GM18861 (cell line): Measurements from ENCODE around the gene KREMEN1.

Source experiments
- ATAC-seq: cut with Tn5 transposase; IDR thresholded peaks from one replicate; pipeline ENCODE4 v1.9.1; 2021; ENCODE audit not compliant: unreplicated experiment

KREMEN1 gene

DNA sequence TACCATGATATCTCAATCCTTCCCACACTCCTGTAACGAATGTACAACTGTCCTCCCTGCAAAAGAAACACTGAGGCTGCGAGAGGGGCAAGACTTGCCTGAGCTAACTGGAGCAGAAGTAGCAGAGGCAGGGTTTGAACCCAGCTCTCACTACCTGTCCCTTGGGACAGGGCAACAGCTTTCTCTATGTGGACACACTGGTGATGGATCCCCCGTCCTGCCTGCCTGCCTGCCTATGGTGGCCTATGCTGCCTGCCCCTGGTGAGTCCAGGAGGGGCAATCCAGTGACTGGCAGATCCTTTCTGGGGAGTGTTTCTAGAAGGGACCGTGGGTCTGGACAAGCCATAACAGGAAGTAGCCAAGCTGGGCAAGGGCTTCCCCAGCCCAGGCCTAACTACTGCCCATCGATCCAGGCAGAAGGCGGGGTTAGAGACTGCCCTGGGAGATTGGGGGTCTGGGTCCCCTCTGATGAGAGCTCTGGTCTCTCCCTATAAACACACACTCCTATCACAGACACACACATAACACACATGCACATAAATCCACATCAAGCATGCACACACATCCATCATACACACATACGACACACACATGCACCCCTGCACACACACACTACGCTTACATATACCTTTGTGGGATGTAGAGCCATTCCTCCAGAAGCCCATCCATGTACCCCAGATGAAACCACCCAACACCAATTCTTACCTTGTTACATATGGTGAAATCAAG, 131.8 kb downstream of the KREMEN1 start:
- ATAC-seq, result no peak

DNA sequence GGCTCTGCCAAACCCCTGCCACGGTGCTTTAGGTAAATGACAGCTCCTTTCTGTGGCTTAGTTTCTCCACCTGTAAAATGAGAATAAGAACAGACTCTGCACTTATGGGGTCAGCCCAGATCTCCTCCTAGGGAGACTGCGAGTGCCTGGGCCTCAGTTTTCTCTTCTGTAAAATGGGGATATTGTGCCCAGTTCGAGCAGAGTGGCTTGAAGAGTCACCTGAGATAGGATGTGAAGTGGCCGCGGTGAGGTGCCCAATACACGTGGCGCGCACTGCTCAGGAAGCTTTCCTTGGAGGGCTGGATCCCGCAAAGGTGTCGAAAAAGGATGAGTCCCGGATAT, 132.4 kb downstream of the KREMEN1 start:
- ATAC-seq, result no peak

DNA sequence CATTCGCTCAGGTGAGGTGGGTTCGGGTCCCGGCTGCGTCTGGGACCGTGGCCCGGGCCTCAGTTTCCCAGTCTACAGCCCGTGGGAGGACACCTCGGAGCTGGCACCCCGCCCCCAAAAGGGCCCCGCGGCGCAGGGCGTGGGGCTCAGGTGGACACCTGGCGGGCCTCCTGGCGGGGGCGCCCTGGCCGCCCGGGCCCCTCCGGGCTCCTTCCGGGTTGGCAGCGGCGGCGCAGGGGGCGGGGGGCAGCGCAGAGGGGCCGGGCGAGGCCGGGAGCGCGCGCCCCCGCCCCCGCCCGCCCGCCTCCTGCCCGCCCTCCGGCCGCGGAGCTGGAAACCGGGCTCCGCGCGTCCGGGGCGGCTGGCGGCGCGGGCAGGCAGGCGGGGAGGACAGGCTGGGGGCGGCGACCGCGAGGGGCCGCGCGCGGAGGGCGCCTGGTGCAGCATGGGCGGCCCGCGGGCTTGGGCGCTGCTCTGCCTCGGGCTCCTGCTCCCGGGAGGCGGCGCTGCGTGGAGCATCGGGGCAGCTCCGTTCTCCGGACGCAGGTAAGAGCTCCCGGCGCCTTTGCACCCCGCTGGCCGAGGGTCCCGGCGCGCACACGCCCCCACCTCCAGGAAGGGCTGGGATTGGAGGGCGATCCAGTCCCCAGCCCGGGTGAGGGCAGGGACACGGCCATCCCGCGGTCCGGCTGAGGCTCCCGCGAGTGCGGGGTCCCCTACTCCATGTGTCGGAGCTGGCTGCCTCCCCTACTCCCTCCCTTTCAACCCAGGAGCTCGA, 132.9 kb downstream of the KREMEN1 start, which contains the start of gene EMID1:
TSS of gene EMID1 (plus strand) at position 303 of the 778 bp plus-strand sequence. CDS start at position 446, 143 bp downstream.
- no peak for ATAC-seq

DNA sequence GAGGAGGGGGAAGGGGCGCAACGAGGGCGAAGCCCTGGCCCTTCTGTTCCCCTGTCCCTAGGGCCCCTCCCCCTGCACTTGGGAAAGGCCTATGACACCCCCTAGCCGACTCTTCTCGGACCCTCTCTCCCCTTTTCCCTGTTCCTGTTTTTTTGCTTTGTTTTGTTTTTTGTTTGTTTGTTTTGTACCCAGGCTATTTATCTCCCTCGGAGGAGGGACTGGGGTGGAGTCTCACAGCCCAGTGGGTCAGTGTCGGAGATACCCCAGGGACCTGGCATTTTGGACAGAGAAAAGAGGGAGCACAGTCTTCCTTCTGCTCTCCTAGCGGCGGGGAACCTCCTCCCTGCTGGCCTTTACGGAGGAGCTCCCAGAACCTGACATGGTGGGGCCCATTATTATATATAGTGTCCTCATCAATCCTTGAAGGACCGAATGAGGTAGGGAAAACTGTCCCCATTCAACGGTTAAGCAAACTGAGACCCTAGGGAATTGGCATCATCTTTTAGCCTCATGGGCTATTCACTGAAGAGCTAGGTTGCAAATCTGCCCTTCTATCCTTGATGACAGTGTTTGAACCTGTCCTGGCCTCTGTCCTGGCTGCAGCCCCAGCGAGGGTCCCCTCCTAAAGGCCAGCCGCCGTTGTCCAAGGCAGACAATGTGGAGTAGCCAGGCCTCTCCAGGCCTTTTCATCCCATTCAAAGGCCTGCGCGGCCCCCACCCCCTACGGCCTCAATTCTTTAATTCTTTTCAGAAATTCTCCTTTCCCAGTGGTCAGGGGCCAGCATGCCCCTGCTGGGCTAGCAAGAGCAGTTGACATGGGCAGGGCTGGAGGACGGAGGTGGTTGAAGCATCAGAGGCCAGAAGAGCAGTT, 133.8 kb downstream of the KREMEN1 start:
- no peak for ATAC-seq

DNA sequence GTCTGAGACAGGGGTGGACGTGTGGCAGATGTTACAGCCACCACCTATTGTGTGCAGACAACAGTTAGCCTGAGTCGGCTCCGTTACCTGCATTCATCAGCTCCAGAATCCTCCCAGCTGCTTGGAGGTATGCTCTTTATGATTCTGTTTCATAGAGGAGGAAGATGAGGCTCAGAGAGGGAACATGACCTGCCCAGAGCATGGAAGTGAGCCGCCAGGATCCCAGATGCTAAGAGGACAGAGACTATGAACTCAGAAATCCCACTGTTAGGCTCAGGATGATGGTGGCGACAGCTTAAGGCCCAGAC, 134.4 kb downstream of the KREMEN1 start:
- no peak for ATAC-seq

DNA sequence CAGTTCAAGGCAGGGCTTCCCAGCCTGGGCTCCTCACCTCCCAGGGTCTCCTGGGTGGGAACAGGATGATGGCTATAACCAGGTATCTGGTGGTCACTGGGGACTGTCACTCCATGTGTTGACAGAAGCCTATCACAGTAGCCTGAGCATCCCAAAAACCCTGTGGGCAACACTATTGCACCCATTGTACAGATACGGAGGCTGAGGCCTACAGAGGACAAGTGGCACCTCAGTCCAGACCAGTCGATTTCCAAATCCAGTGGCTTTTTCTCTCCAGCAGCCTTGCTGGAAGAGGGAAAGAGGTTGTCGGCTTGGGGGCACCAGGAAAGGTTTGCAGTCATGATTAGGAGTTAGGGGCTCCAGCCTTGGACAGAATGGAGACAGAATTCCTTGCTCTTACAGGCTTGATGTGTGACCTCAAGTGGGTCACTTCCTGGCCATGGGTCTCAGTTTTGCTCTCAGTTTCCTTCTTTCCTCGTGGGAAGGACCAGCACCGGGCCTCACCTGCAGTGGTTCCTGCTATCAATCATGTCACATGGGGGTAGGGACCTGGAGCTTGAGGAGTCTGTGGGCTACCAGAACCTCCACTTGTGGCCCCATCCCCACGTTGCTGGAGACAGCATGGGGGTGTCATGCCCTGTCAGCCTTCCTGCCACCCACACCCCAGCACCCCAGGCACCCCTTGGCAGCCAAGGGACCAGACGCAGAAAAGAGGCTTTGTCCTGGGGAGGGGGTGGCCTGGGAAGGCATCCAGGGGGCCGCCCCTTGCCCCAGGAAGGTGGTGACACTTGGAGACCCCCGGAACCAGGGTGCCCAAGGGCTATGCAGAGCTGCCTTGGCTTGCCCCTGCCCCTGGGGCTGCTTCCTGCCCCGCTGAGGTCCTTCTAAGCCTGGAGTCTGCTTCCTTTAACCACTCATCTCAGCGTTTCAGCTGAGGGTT, 135.0 kb downstream of the KREMEN1 start:
- ATAC-seq, result no peak

DNA sequence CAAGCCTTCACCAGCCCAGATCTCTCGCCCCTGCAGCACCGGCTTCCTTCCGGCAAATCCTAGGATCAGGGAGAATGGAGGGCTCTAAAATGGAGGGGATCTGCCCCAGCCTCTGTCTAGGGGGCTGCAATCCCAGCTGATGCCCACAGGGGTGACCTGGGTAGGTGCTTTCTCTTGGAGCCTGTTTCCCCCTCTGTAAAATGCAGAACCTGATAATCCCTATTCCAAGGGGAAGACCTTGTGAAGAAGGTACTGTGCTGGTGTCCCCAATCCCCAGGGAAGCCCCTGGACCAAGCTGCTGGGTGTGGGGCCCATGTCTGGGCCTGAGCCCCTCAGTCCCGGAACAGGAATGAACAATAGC, 135.6 kb downstream of the KREMEN1 start:
- no peak for ATAC-seq

DNA sequence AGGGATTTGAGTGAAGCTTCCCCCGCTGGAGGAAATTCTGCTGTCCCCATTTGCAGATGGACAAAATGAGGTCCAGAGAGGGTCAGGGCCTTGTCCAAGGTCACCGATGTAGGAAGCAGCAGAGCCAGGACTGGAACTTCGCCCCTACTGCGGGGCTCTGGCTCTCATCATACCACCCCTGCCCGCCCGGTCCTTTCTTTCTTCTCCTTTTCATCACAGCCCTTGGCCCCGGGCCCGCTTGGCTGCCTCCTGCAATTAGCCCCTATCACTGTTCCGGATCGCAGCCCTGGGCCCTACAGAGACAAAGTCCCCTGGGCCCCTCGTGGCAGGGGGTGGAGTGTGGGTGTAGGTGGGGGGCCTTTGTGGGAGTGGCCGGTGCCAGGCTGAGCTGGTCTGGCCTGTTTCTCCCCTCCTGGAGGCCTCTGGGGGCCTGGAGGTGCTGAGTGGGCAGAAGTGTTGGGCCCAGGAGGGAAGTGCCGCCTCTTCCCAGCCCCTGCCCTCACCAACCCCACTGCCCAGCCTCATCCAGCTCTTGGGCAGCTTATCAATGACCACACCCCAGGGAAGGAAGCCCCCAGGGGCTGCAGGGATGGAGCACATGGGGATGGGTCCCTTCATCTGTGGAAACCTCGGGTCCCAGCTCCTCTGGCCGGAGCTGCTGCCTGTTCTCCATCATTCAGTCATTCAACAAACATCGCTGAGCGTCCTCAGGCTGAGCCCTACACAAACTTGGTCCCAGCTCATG, 136.2 kb downstream of the KREMEN1 start:
- no peak for ATAC-seq

DNA sequence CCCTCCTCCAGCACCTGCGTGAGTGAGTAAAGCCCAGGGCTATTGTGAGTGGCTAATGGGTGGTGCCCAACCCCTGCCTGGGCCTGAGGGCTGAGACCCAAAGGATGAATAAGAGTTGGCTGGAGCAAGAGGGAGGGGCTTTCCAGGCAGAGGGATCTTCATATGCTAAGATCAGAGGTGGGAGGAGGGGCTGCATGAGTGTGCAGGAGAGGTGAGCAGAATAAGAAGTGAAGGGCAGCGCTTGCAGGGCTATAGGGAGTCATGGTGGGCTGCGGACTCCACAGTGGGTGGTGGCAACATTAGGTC, 136.7 kb downstream of the KREMEN1 start:
- ATAC-seq, result no peak

DNA sequence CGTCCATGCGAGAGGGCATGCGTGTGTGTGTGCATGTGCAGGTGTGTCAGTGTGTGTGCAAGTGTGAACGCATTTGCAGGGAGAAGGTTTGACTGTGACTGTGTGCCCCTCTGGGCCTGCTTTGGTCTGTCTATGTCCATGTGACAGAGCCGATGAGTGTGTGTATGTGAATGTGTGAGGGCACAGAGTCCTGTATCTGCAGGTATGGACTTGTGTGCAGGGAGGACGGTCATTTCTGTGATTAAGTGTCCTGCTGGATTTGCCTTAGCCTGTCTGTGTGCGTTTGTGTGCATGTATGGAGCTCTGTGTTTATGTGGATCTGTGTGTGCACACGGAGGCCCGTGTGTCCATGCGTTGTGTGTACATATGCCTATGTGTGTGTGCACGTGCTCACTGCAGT, 138.2 kb downstream of the KREMEN1 start:
- ATAC-seq, result no peak

DNA sequence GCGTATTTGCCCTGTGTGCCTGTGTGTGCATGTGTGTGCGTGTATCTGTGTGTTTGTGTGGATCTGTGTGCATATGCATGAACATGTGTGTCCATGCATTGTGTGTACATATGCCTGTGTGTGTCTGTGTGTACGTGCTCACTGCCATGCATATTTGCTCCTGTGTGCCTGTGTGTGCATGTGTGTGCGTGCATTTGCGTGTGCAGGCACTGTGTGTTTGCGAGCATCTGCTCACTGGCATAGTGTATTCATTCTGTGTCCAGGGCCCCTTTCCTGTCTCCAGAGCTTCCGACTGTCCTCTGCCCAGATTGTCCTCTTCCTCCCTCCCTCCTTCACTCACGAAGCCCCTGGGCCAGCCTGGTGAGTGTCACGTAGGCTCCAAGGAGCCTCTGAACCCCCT, 138.6 kb downstream of the KREMEN1 start:
- no peak for ATAC-seq

DNA sequence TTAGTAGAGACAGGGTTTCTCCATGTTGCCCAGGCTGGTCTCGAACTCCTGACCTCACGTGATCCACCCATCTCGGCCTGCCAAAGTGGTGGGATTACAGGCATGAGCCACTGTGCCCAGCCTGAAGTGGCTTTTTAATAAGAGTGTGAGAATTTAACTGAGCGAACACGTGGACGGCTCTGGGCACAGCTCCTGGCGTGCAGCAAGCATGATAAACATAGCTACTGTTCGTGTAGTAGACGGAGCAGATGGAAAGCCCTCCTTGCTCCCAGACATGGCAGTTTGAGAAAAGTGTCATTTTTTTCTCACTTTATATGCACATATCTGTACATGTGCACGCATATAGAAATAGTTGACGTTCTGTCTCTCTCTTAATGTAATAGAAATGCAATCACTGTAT, 139.9 kb downstream of the KREMEN1 start:
- no peak for ATAC-seq

DNA sequence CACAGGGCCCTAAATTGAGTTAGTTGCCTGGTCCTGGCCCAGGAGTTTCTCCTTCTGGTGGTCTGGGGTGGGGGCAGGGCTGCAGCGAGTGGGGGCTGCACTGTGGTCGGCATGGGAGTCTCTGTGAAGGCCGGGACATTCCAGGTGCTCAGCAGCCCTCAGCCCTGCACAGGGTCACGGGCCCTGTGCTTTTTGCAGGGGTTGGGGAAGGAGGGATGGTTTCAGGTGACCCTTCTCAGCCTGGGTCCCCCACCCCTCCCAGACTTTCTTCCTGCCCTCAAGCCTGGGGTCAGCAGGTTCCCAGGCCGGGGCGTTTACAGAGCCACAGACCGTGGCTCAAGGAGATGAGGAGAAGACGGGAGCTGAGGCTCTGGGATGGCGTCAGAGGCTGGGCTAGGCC, 140.7 kb downstream of the KREMEN1 start:
- ATAC-seq, result no peak

DNA sequence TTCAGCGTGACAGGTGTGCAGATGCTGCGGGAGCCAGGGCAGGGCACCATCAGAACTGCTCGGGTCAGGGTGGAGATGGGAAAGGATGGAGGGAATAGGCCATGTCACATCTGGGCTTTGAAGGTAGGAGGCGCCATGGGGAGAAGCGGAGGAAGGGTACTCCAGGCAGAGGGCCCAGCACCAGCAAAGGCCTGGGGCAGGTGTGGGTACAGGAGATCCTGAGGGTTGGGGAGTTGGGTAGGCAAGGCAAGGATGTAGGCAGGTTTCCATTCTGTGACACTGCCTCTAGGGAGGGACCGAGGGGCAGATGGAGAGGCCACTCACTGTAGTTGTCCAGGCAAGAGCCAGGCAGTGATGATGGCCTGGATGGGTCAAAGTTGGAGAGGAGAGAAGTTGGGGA, 141.4 kb downstream of the KREMEN1 start:
- ATAC-seq, result no peak

DNA sequence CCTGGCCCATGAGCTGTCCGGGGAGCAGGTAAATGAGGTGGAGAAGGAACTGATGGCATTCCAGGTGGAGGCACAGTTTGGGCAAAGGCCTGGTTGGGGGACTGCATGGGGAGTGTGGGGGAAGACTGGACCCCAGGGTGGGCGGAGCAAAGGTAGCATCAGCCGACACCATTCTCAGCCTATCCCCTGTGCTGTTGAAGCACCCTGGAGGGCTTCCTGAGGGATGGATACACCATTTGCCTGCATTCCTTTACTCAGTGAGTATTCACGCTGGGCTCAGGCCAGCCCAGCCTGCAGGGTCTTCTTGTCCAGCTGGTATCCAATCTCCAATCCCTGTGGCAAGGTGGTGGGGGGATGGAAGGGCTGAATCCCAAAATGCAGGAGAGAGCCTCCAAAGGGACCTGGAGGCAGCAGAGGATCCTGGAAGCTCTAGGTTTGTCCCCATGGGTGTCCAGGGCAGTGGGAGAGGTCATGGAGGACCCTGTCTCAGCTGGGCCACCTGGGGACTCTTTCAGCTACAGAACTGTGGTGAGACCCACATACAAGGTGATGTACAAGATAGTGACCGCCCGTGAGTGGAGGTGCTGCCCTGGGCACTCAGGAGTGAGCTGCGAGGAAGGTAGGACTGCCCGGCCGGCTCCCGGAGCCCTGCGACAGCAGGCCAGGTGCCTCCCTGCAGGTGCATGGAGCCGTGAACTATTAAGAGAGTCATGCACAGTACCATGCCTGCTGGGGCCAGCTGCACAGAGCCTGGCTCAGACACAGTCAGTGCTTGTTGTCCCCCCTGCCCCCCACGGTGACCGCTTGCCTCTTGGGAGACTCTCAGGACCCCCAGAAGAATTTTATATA, 142.4 kb downstream of the KREMEN1 start:
- no peak for ATAC-seq

DNA sequence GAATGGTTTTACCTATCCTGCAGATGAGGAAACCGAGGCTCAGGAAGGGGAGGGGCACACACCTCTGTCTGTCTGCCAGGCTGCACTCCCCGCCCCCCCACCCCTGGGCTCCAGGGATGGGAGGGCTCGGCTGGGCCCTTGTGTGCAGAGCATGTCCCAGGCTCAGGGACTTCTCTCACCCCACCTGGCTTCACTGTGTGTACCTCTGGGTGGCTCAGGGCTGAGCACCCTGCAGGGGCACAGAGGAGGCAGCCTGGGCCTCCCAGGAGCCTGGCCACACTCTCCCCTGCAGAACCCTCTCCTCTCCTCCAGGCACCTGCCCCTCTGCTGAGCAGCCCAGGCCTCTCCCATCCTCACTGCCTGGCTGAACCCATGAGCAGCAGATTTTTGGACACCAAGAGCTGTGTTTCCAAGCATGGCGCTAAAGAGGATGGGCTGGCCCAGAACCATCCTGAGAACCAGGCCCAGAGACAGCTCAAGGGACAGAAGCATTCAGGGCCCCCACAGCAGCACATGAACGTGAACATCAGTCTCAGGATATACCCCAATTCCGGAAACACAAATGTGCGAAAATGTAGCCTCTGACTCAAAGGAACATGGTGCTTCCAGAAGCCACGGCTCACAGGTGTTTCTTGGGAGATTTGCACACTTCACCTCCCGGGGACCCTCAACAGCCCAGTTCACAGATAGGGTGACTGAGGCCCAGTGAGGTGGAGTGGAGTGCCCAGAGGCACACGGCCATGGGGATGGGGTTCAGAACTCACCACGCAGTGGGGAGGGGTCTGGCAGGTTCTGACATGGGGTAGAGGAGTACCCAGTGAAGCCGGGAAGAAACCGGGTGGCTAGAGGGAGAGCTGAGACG, 143.4 kb downstream of the KREMEN1 start:
- ATAC-seq, result no peak

DNA sequence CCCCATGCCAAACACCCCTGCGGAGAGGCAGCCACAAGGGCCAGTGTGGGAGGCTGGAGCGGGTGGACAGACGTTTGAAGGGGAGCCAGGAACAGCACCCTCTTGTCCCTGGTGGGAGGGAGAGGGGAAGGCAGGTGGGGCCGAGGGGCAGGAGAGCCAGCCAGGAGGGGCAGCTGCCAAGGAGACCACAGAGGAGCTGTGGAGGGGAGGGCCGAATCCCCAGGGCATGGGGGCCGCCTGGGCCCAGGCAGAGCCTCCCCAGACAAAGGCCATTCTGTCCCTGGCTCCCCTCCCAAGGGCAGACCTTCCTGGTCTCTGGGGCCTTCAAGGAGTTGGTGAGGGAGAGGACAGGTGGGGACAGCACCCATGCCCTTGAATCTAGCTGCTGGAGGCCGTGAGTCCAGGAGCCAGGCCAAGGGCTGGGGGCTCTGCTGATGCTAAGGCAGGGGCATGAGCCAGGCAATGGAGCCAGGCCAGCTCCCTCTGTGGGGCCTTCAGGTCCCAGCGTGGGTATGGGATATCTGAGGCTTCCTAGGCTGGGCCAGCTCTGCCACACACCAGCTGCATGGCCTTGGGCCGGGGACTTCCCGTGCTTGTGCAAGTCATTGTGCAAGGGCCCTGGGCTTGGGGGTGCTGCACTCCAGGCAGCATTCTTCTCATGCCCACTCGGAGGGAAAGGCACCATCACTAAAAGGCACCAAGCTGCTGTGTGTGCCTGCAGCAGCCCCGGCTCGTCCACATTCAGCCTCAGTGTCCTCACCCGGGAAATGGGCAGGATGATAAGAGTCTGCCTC, 144.2 kb downstream of the KREMEN1 start:
- no peak for ATAC-seq
